ENCODE data around the gene TTC7B.

GRCh38 chr14:90842726-90843125 is 26.5 kb upstream of the TTC7B start:
- TF ChIP-seq GATA2 (IDR thresholded peaks at IDR 0.05; ENCODE audit: low read depth, low read length), result no peak
- no peak for TF ChIP-seq GATA3 (IDR thresholded peaks at IDR 0.05; ENCODE audit: low read depth, low read length)
